SIG-M5 treated with dmso at 0.1 percent for 504 hours (cell line): Measurements from ENCODE around the gene TLCD1.
"Not testable (repeated sequence)": the region's sequence is repeated elsewhere in the genome, so short reads cannot be mapped to it uniquely, and the experiment has no call there.

Source experiments
- DNase-seq: peaks from one replicate; lab custom pipeline; 2025; ENCODE audit not compliant: unreplicated experiment; lab: John Stamatoyannopoulos, UW

TLCD1 gene

DNA sequence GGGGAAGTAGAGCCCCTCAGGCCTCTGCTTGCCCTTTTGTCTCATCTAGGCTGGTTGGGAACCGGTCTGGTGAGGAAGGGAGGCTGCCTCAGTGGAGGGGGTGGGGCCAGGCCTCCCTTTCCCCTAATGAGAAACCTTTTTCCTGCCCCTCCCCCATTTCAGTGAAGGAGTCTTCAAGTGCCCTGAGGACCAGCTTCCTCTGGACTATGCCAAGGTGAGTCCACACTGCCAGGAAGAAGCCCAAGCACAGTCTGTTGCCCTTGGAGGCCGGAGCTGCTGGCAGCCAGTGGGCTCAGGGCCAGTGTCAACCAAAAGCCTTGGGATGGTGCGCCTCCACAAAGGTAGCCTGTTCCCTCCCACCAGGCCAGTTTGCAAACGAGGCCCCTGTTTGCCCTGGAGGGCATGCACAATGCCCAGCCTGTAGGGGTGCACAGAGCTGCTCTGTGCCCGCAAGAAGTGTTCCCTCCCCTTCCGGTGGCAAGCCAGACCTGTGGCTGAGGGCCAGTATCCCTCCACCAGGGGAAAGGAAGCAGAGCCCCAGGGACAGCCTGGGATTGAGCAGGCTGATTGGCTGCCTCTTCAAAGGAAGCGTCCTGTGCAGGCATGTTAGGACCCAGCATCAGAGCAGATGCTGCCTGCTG lies 21.1 kb upstream of the TLCD1 start:
- DNase-seq, result no peak

DNA sequence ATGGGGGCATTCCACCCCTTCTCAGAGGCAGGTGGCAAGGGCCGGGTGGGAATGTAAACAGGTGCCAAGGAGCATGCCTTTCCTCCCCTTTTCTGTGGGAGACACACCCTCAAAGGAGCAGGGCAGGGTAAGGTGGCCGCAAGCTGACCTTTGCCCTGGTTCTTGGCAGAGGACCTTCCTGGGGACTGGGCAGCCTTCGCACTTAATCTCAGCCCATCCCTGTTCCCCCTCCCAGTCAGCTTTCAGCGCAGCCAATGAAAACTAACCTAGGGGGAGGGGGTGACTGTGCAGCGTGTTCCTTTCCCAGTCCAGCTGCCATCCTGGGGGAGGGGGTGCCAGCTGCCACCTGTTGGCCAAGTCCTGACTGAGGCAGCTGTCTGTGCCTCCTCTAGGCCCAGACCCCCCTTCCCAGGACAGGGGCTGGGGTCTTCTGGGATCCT lies 20.6 kb upstream of the TLCD1 start:
- peak; percentile 71 for DNase-seq

DNA sequence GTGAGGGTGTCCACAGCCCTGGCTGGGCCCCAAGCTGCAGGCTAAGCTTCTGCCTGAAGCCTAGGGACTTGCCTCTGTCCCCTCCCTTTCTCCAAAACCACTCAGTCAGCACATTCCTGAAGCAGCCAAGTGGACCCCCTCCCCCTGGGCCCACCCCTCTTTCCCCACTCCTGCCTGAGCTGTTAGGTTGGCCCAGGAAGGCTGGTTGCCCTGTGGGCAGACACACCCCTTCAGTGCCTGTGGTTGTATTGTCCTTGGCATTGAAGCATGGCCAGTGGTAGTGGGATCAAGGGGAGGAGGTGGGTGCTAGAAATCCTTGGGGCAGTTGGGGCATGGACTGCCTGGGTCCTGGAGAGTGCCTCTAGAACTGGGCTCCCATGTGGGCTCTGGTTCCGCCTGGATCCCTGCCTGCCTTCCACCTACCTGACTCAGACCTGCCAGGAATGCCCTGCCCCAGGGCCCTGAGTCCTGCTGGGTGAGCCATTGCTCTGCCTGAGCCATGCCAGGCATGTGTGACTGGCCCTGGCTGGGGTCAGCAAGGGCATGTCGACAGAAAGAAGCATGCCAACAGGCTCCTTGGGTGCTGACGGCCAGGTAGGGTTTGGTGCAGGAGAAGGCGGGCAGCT lies 19.9 kb upstream of the TLCD1 start:
- no peak for DNase-seq

DNA sequence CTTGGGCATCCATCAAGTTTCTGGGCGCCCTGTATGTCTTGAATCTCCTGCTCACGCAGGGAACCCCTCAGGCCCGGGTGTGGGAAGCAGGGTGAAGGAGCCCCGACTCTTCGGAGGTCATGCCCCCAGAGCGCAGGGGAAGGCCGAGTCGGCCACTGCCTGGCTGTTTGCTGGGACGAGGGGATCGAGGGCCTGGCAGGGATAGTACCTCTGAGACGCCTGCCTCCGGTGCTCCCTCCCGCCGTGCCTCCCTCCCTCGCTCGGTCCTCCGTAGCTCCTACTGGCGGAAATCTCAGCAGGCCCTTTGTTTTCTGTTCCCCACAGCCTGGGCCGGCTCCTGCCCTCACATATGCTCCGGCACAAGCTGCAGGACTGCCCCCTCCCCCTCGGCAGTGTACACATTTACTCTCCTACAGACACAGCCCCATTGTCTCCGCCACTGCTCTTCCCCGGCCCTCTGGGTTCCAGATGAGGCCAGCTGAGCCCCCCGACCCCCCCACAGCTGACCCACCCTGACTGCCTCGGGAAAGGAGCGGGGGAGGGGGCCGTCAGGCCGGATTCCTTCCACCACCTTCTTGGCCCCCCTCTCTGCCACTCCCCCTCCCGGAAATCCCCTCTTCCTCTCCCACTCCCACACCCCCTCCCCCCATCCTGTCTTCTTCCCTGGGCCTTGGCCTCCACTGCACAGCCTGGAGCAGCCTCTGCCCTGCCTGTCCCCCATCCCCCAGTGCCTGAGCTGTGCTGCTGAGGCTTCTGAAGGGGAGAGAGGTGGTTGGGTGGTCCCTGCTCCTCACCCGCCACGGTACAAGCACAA lies 19.1 kb upstream of the TLCD1 start:
- DNase-seq, result no peak

DNA sequence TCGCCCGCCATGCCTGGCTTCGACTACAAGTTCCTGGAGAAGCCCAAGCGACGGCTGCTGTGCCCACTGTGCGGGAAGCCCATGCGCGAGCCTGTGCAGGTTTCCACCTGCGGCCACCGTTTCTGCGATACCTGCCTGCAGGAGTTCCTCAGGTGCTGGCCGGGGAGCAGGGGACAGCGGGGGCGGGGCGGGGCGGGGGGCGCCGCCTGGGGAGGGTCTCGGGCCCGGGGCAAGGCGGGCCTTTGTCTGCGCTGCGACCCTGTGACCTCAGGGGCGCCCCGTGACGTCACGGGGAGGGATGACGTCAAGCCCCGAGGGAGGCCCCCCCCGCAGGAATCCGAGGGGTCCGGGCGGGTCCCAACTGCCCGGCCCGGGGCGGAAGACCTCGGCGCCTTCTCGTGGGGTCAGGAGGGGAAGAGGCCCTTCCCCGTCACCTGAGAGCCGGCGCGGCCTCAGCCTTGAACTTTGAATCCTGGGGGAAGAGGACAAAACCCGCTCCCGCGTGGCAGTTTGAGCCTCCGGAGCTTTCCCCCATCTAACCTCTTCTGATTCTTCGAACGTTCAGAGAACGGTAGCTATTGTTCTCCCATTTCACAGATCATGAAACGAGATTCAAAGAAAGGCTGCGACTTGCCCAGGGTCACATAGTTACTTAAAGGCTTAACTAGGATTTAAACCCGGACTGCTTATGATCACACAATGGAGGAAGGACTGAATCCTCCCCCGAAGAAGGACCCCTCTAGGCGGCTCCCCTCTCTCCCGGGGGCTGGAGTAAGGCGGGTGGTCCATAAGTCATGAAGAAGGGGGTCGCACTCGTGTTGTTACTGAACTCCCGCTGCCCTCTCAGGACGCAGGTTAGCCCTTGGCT lies 18.3 kb upstream of the TLCD1 start:
- DNase-seq, result peak; percentile 26

DNA sequence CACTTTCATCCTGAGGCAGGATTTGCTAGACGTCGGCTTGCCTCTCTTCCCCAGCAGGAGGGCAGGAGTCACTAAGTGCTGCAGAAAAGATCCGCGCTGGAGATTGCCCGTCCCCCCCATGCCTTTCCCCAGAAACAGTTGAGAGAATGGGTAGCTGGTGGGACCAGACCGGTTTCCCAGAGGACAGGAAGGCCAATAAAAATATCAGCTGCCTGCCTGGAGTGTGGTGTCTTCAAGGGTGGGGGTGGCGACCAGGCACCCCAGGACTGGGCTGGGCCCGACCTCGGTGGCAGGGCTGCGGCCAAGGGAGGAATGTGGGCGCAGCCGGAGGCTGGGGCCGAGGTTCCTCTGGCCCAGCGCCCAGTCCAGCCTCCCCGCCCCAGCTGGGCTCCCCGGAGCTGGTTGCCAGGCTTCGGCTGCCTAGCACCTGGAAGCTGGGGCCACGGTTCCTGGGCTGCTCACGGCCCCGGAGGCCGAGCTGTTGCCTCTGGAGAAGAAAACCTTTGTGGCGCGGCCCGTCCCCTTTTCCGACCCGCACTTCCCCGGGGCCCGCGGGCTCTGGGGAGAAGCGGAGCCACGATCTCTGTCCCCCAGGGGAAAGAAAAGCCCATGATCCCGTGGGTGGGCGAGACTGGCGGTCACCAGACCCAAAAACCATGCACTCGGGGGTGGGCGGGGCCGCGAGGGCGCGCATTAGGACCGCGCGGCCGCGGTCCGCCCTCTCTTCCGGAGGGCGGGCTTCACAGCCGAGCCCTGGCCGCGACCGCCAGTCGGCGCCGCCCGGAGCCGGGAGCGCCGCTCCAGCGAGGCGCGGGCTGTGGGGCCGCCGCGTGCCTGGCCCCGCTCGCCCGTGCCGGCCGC lies 17.4 kb upstream of the TLCD1 start, which contains the start of gene TRAF4:
Gene TRAF4 (plus strand): TSS at position 769 of the 861 bp plus-strand sequence. CDS start 102 bp downstream, outside the sequence.
- peak; percentile 73 for DNase-seq

DNA sequence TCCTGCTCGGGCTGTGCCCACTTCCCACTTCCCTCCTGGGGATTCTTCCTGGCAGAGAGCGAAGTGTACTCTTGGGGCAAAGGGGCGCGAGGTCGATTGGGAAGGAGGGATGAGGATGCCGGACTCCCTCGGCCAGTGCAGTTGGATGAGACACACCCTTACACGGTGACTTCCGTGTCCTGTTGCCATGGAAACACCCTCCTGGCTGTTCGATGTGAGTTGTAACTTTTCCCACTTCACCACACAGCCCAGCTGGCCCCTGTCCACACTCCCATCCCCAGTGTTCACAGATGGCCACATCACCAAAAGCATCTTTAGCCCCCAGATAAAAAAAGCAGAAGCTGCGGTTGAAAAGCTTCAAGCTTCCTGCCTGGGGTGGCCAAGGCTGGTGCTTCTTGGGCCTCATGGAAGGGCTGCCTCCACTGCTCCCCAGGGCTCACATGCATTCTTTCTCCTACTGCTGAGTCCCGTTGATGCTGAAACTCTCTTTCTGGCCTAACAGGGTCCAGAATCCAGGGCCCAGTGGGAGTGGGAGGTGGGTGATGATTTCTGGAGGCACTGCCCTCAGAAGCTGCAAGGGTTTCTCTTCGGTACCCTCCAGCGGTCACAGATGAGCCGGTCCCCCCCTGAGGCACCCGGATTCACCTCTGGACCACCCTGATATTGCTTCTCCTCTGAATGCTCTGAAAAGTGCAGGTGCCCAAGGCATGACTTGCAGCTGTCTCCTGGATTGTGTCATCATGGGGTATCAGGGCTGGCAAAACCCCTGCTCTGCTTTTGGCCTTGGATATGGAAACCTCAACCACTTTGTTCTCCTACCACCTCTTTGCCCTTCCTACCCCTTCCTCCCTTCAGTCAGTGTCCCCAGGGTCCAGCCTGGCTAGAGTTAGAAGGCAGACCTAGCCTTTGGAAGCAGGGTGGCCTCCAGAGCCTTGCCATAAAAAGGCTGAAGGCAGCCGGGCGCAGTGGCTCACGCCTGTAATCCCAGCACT lies 15.6 kb upstream of the TLCD1 start:
- DNase-seq, result peak; percentile 88

DNA sequence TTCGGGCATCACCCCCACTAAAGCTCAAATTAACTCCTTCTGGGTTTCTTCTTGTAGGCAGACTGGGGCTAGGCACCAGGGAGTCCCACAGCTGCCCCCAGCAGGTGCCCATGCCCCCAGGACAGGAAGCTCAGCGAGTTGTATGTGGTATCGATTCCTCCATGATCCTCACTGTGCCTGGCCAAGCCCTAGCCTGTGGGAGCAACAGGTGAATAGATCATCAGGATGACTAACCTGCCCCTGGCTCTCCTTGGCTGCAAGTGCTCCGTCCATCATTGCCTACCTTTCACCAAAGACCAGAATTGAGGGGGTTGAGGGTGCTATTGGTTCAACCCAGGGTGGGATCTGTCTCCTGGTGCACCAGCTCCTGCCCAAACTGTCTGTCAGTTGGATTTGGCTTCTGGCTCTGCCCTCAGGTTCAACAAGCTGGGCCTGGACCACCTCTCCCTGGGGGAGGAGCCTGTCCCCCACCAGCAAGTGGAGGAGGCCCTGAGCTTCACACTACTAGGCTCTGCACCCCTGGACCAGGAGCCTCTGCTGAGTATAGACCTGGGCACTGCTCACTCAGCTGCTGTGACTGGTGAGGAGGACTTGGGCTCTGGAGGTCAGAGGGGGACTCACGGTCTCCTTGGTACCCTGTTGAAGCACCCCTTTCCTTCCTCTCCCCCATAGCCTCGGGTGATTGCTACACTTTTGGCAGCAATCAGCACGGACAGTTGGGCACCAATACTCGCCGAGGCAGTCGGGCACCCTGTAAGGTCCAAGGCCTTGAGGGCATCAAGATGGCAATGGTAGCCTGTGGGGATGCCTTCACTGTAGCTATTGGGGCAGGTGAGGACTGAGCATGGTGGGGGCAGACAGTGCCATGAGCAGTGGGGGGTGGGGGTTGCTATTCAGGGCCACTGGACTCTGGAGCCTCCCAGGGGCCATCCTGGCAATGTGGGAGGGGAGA lies 14.6 kb upstream of the TLCD1 start:
- DNase-seq, result no peak

DNA sequence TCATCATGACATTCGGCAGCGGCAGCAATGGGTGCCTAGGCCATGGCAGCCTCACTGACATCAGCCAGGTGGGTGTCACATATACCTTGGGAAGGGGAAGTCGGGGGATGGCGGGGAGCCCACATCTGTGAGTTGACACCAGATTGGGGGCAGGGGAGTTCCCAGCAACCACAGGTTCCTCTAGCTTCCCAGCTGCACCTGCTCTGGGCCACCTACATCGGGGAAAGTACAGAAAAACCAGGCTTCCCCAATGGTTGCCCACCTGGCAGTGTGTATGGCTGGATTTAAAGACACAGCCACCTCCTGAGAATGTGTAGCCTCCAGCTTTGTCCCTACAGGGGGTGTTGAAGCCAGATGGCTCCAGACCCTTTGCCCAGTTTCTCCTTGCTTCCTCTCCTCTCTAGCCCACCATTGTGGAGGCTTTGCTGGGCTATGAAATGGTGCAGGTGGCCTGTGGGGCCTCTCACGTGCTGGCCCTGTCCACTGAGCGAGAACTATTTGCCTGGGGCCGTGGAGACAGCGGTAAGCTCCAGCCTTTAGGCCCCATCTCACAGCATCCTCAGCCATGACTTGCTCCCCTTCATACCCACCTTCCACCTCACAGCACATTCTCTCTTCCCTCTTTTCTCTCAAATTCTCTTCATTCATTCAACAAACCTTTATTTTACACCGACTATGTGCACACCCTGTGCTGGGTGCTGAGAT lies 12.8 kb upstream of the TLCD1 start:
- no peak for DNase-seq

DNA sequence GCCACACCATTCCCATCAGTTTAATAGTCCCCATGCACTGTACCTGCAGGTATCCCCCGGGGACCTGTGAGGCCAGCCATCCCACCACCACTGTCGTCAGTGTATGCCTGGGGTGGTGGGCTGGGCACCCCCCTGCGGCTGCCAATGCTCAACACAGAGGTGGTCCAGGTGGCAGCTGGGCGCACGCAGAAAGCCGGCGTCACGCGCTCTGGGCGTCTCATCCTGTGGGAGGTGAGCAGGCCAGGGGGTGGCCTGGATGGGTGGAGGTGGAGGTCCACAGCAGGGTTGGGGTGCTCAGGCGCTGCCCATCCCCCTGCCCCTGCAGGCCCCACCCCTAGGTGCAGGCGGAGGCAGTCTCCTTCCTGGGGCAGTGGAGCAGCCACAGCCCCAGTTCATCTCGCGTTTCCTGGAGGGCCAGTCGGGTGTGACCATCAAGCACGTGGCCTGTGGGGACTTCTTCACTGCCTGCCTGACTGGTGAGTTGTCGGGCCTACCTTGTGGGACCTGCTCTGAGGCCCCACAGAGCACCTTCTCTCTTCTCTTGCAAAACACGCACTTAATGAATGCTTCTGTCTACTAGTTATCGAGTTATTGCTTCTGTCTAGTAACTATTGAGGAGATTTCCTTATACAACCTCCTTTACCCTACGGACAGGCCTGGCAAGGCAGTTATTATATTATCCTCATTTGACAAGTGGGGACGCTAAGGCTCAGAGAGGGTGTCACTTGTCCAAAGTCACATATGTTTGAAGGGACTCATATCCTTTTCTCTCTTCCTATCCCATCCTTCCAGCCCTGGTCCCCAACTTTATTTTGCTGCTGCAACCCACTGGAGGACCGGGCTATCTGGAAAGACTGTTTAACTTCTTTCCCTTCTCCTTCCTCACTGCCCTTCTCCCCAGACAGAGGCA lies 12.0 kb upstream of the TLCD1 start:
- DNase-seq, result no peak

DNA sequence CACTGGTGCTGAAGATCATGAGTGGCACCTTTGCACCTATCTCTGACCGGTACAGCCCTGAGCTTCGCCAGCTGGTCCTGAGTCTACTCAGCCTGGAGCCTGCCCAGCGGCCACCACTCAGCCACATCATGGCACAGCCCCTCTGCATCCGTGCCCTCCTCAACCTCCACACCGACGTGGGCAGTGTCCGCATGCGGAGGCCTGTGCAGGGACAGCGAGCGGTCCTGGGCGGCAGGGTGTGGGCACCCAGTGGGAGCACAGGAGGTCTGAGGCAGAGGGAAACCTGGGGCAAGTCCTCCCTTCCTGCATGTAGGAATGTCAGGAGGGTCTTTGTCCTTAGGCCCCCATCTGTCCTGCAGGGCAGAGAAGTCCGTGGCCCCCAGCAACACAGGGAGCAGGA lies 11.3 kb upstream of the TLCD1 start:
- DNase-seq, result no peak

DNA sequence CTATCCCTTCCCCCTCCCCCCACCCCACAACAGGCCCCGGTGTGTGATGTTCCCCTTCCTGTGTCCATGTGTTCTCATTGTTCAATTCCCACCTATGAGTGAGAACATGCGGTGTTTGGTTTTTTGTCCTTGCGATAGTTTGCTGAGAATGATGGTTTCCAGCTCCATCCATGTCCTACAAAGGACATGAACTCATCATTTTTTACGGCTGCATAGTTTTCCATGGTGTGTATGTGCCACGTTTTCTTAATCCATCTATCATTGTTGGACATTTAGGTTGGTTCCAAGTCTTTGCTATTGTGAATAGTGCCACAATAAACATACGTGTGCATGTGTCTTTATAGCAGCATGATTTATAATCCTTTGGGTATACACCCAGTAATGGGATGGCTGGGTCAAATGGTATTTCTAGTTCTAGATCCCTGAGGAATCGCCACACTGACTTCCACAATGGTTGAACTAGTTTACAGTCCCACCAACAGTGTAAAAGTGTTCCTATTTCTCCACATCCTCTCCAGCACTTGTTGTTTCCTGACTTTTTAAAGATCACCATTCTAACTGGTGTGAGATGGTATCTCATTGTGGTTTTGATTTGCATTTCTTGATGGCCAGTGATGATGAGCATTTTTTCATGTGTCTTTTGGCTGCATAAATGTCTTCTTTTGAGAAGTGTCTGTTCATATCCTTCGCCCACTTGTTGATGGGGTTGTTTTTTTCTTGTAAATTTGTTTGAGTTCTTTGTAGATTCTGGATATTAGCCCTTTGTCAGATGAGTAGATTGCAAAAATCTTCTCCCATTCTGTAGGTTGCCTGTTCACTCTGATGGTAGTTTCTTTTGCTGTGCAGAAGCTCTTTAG lies 10.1 kb upstream of the TLCD1 start:
- not testable (repeated sequence) for DNase-seq

DNA sequence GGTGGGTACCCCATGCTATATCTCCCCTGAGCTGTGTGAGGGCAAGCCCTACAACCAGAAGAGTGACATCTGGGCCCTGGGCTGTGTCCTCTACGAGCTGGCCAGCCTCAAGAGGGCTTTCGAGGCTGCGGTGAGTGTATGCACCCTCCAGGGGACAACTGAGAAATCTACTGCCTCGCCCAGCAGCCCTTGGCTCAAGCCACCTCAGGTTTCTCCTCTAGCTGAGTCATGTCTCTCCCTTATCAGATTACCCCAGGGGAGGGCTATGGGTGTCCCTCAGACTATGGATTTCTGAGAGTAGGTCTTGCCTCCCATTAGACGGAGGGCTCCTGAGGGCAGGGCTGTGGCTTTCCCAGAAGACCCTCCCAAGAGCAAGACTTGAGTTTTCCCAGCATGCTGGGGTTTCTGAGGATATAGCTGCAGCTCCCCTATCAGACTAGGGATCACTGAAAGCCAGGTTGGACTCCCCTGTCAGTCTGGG lies 9.2 kb upstream of the TLCD1 start:
- DNase-seq, result no peak

DNA sequence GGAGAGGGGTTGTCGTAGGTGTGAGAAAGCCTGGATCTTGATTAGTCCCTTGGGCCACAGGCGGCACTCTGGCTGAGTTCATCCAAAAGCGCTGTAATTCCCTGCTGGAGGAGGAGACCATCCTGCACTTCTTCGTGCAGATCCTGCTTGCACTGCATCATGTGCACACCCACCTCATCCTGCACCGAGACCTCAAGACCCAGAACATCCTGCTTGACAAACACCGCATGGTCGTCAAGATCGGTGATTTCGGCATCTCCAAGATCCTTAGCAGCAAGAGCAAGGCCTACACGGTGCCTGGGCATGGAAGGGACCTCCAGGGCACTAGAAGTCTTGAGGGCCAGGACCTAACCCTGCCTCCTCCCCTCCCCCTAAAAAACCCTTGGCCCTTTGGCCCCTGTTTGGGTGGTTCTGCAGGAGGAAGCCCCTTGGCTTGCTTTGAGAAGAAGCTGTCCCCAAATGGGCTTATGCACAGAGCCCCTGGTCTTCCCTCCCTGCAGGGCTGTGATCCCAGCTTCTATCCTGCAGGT lies 8.7 kb upstream of the TLCD1 start:
- DNase-seq, result no peak

DNA sequence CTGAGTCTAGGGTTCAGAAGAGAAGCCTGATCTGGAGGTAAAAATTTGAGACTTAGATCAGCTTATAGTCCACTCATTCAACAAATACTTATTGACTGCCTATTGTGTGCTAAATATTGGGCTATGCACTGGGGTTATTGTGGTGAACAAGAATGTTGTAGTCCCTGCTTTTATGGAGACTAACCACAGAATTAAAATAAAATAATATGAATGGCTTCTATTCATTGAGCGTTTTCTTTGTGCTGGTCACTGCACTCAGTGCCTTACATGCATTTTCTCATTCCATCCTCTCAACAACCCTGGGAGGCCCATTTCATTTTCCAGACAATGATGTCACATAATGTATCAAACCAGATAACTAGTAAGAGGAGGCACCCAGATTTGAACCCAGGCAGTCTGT lies 7.3 kb upstream of the TLCD1 start:
- no peak for DNase-seq
